ENCODE measurements around the gene CYFIP2. TPM values are rescaled to one million over a fixed set of nuclear protein-coding genes. Genes with fewer than 3 reads are reported as not detected.

Gene CYFIP2
- total and polyA plus RNA-seq, 2 donors from 2014 or later = 128 to 217 TPM

- Histone ChIP-seq H3K36me3 (ENCODE audit: control insufficient read depth in 2 of 3, insufficient read depth in 3 of 3, low read length in 3 of 3) (peaks cover 0 to 27% (median 17%) of the 10 kb centered on the region in 3 donors), H3K9ac (ENCODE audit: low read length in 3 of 3) (no peak overlapping the region), H3K27ac (ENCODE audit: low read depth in 2 of 2, low read length in 2 of 2) (no peak overlapping the region), H3K9me3 (ENCODE audit: control insufficient read depth in 2 of 3, insufficient read depth in 1 of 3, low read length in 3 of 3) (no peaks in the 10 kb centered on the region), H3K4me1 (ENCODE audit: control insufficient read depth in 2 of 3, insufficient read depth in 2 of 3, low read depth in 1 of 3, low read length in 3 of 3) (no peaks in the 10 kb centered on the region), H3K4me3 (ENCODE audit: low read length in 3 of 3) (no peak overlapping the region), H3K27me3 (ENCODE audit: control insufficient read depth, insufficient read depth, low read length) (no peaks in the 10 kb centered on the region)
- no peak for TF ChIP-seq CTCF (IDR thresholded peaks at IDR 0.05; ENCODE audit: borderline replicate concordance, extremely low read depth, insufficient read depth)
- DNase-seq (no peak), FAIRE-seq (no peak)
- intact Hi-C loops (cut with DNase I) = no loop called here
Observed at GRCh38 chr5:157382996-157383800, 117.3 kb downstream of the CYFIP2 start.

GRCh38 chr5:157384971-157385709 lies 119.2 kb downstream of the CYFIP2 start:
- FAIRE-seq = no peak
- no peak overlapping the region for H3K27ac ChIP-seq (ENCODE audit: low read depth in 2 of 2, low read length in 2 of 2)

GRCh38 chr5:157387041-157387563 lies 121.2 kb downstream of the CYFIP2 start:
- no peak for TF ChIP-seq CTCF (IDR thresholded peaks at IDR 0.05; ENCODE audit: borderline replicate concordance, extremely low read depth, insufficient read depth)
- Histone ChIP-seq H3K4me3 (ENCODE audit: low read length in 3 of 3) (no peak overlapping the region), H3K27me3 (ENCODE audit: control insufficient read depth, insufficient read depth, low read length) (no peaks in the 10 kb centered on the region), H3K4me1 (ENCODE audit: control insufficient read depth in 2 of 3, insufficient read depth in 2 of 3, low read depth in 1 of 3, low read length in 3 of 3) (no peaks in the 10 kb centered on the region), H3K36me3 (ENCODE audit: control insufficient read depth in 2 of 3, insufficient read depth in 3 of 3, low read length in 3 of 3) (peaks cover 0 to 52% (median 33%) of the 10 kb centered on the region in 3 donors), H3K9me3 (ENCODE audit: control insufficient read depth in 2 of 3, insufficient read depth in 1 of 3, low read length in 3 of 3) (no peaks in the 10 kb centered on the region), H3K9ac (ENCODE audit: low read length in 3 of 3) (no peak overlapping the region), H3K27ac (ENCODE audit: low read depth in 2 of 2, low read length in 2 of 2) (no peak overlapping the region)
- intact Hi-C loops (cut with DNase I) = no loop called here
- FAIRE-seq (no peak), DNase-seq (no peak)

More at GRCh38 chr5:157384971-157385709, 119.2 kb downstream of the CYFIP2 start:
- peak in 3 of 5 donors; percentile 31 to 62 (median 45) for DNase-seq
- Histone ChIP-seq H3K4me3 (ENCODE audit: low read length in 3 of 3) (no peak overlapping the region), H3K9ac (ENCODE audit: low read length in 3 of 3) (no peak overlapping the region), H3K4me1 (ENCODE audit: control insufficient read depth in 2 of 3, insufficient read depth in 2 of 3, low read depth in 1 of 3, low read length in 3 of 3) (no peaks in the 10 kb centered on the region), H3K36me3 (ENCODE audit: control insufficient read depth in 2 of 3, insufficient read depth in 3 of 3, low read length in 3 of 3) (peaks cover 0 to 37% (median 33%) of the 10 kb centered on the region in 3 donors), H3K9me3 (ENCODE audit: control insufficient read depth in 2 of 3, insufficient read depth in 1 of 3, low read length in 3 of 3) (no peaks in the 10 kb centered on the region), H3K27me3 (ENCODE audit: control insufficient read depth, insufficient read depth, low read length) (no peaks in the 10 kb centered on the region)
- intact Hi-C loops (cut with DNase I) = no loop called here
- TF ChIP-seq CTCF (IDR thresholded peaks at IDR 0.05; ENCODE audit: borderline replicate concordance, extremely low read depth, insufficient read depth) = no peak

Data from kidney (tissue), 14 donors.